ENCODE measurements around the gene PBXIP1. TPM values are rescaled to one million over a fixed set of nuclear protein-coding genes. Genes with fewer than 3 reads are reported as not detected.

PBXIP1 gene
- total and polyA plus RNA-seq, 2 of the 13 experiments (the other 11 are each of a cell fraction or from before 2014, with no cell fraction given): 16.3 to 31.9 TPM

DNA sequence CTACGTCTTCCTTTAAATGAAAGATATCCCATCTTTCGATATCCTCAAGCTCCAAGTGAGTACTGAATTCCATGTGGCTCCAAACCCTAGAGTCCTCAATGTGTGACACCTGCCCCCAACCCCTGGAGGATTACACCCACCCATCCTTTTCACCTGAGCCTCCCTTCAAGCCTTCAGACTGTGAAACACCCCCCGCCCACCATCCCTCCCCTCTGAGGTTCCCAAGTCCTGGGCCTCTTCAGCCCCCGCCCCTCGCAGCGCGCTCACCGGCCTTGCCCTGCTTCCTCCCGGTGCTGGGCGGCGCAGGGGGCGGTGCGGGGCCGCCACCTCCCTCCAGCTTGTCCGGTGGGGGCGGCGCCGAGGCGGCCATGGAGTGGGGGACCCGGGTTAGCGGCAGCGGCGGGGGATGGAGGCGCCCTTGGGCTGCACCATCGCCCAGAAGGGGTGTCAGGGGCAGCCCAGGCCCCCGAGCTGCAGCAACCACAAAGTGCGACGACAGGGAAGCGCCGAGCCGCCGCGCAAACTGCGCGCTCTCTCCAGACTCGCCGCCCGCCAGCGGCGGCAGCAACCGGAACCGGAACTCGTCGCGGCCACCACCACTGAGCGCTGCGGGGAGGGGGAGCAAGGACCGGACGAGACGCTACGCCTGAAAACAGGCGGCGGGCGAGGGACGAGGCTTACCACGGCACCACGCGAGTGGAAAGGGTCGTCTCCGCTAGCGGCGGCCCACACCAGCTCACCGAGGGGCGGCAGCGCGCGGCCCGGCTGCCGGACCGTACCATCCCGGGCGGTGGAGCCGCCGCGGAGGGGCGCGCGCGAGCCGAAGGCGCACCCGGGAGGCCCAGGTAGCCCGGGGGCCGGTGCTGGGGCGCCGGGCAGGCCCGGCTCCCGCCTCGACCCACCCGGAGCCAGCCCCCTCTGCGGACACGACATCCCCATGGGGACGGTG, 5.6 kb upstream of the PBXIP1 start, which contains the start of gene PYGO2 (continued):
- TF ChIP-seq CREB1 (IDR thresholded peaks at IDR 0.05) (no peak), CREB1 (CRISPR knock-in tag; IDR thresholded peaks at IDR 0.05) (no peak), HNRNPUL1 (IDR thresholded peaks at IDR 0.05; ENCODE audit: low read depth, low read length) (no peak), GLI4 (CRISPR knock-in tag; IDR thresholded peaks at IDR 0.05; ENCODE audit: borderline replicate concordance) (no peak; the same call in 1 of the 2 replicates), ZNF232 (CRISPR knock-in tag; IDR thresholded peaks at IDR 0.05; ENCODE audit: borderline replicate concordance) (peak; percentile 85; the same call in 1 of the 2 replicates), ADNP (CRISPR knock-in tag; IDR thresholded peaks at IDR 0.05) (no peak), ZNF737 (CRISPR knock-in tag; IDR thresholded peaks at IDR 0.05; ENCODE audit: borderline replicate concordance) (no peak), PHF21A (CRISPR knock-in tag; IDR thresholded peaks at IDR 0.05) (peak; percentile 54; the same call in 1 of the 2 replicates), IKZF4 (CRISPR knock-in tag; IDR thresholded peaks at IDR 0.05; ENCODE audit: borderline replicate concordance, low read depth, not compliant biosample characterization) (no peak), SMC3 (IDR thresholded peaks at IDR 0.05; ENCODE audit: low read length) (no peak), U2AF1 (optimal IDR thresholded peaks at IDR 0.05; ENCODE audit: low read depth, low read length) (peak; percentile 76), RBM39 (IDR thresholded peaks at IDR 0.05; ENCODE audit: low read depth, low read length, poor library complexity, severe bottlenecking) (peak; percentile 41), HOXA9 (CRISPR knock-in tag; IDR thresholded peaks at IDR 0.05; ENCODE audit: borderline replicate concordance) (peak; percentile 21; the same call in 1 of the 2 replicates)
- TF ChIP-seq, protein P1, sequence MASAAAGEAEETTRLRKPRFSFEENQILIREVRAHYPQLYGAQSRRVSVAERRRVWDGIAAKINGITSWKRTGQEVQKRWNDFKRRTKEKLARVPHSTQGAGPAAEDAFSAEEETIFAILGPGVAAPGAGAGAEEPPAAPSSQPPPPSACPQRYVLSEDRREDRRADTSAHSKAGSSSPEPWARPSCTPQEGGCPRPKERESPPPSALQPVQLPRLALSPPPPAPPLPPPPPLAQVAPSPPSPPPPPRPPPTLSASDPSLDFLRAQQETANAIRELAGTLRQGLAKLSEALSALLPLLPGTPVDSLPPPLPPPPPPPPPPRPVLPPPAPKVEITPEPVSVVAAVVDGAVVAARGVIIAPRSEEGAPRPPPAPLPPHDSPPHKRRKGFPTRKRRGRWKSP (CRISPR knock-in tag; IDR thresholded peaks at IDR 0.05): peak; percentile 93
- TF ChIP-seq, protein P2, sequence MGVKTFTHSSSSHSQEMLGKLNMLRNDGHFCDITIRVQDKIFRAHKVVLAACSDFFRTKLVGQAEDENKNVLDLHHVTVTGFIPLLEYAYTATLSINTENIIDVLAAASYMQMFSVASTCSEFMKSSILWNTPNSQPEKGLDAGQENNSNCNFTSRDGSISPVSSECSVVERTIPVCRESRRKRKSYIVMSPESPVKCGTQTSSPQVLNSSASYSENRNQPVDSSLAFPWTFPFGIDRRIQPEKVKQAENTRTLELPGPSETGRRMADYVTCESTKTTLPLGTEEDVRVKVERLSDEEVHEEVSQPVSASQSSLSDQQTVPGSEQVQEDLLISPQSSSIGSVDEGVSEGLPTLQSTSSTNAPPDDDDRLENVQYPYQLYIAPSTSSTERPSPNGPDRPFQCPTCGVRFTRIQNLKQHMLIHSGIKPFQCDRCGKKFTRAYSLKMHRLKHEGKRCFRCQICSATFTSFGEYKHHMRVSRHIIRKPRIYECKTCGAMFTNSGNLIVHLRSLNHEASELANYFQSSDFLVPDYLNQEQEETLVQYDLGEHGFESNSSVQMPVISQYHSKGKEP (CRISPR knock-in tag; IDR thresholded peaks at IDR 0.05): no peak
- TF ChIP-seq, protein P3, sequence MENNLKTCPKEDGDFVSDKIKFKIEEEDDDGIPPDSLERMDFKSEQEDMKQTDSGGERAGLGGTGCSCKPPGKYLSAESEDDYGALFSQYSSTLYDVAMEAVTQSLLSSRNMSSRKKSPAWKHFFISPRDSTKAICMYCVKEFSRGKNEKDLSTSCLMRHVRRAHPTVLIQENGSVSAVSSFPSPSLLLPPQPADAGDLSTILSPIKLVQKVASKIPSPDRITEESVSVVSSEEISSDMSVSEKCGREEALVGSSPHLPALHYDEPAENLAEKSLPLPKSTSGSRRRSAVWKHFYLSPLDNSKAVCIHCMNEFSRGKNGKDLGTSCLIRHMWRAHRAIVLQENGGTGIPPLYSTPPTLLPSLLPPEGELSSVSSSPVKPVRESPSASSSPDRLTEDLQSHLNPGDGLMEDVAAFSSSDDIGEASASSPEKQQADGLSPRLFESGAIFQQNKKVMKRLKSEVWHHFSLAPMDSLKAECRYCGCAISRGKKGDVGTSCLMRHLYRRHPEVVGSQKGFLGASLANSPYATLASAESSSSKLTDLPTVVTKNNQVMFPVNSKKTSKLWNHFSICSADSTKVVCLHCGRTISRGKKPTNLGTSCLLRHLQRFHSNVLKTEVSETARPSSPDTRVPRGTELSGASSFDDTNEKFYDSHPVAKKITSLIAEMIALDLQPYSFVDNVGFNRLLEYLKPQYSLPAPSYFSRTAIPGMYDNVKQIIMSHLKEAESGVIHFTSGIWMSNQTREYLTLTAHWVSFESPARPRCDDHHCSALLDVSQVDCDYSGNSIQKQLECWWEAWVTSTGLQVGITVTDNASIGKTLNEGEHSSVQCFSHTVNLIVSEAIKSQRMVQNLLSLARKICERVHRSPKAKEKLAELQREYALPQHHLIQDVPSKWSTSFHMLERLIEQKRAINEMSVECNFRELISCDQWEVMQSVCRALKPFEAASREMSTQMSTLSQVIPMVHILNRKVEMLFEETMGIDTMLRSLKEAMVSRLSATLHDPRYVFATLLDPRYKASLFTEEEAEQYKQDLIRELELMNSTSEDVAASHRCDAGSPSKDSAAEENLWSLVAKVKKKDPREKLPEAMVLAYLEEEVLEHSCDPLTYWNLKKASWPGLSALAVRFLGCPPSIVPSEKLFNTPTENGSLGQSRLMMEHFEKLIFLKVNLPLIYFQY (CRISPR knock-in tag; IDR thresholded peaks at IDR 0.05; ENCODE audit: borderline replicate concordance): 0 out of 2 replicates have a peak, but pooled peaks have one; percentile 28
- TF ChIP-seq, protein P4, sequence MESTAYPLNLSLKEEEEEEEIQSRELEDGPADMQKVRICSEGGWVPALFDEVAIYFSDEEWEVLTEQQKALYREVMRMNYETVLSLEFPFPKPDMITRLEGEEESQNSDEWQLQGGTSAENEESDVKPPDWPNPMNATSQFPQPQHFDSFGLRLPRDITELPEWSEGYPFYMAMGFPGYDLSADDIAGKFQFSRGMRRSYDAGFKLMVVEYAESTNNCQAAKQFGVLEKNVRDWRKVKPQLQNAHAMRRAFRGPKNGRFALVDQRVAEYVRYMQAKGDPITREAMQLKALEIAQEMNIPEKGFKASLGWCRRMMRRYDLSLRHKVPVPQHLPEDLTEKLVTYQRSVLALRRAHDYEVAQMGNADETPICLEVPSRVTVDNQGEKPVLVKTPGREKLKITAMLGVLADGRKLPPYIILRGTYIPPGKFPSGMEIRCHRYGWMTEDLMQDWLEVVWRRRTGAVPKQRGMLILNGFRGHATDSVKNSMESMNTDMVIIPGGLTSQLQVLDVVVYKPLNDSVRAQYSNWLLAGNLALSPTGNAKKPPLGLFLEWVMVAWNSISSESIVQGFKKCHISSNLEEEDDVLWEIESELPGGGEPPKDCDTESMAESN (CRISPR knock-in tag; conservative IDR thresholded peaks at IDR 0.05): peak; percentile 79
- TF ChIP-seq, protein P5, sequence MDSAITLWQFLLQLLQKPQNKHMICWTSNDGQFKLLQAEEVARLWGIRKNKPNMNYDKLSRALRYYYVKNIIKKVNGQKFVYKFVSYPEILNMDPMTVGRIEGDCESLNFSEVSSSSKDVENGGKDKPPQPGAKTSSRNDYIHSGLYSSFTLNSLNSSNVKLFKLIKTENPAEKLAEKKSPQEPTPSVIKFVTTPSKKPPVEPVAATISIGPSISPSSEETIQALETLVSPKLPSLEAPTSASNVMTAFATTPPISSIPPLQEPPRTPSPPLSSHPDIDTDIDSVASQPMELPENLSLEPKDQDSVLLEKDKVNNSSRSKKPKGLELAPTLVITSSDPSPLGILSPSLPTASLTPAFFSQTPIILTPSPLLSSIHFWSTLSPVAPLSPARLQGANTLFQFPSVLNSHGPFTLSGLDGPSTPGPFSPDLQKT (CRISPR knock-in tag; IDR thresholded peaks at IDR 0.05; ENCODE audit: borderline replicate concordance): peak; percentile 85; the same call in 1 of the 2 replicates
